Amygdala (tissue), 56 donors: Measurements from ENCODE around the gene MARVELD3.

Experiments used
- DNase-seq, 56 donors: peaks; one replicate each; lab custom pipeline; 2025; lab: John Stamatoyannopoulos, UW

The MARVELD3 gene

GRCh38 chr16:71618429-71618828 is 7.6 kb upstream of the MARVELD3 start:
- no peak for DNase-seq

GRCh38 chr16:71622088-71622487 is 3.9 kb upstream of the MARVELD3 start:
- no peak for DNase-seq

- DNase-seq: no peak
Measured at GRCh38 chr16:71623597-71623996, 2.4 kb upstream of the MARVELD3 start.

DNA sequence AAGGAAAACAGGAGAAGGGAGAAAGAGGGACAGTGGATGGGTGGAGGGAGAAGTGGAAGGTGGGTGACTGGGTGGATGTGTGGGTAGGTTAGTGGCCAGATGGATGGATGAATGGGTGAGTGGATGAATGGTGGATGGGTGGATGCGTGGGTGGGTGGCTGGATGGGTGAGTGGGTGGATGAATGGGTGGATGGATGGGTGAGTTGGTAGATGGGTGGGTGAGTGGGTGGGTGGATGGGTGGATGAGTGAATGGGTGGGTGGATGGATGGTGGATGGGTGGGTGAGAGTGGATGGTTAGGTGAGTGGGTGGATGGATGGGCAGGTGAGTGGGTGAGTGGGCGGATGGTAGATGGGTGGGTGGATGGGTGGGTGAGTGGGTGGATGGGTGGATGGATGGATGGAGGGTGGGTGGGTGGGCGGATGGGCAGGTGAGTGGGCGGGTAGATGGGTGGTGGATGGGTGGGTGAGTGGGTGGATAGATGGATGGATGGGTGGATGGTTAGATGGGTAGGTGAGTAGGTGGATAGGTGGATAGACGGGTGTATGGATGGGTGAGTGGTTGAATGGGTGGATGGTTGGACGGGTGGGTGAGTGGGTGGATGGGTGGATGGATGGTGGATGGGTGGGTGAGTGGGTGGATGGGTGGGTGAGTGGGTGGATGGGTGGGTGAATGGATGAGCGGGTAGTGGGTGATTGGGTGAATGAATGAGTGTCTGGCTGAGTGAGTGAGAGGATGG is 702 bp upstream of the MARVELD3 start:
- peak in 1 of 56 donors; percentile 45 for DNase-seq

- no peak for DNase-seq
Measured at GRCh38 chr16:71626858-71627213, 852 bp downstream of the MARVELD3 start.

- DNase-seq: no peak
Measured at GRCh38 chr16:71627731-71628181, 1.8 kb downstream of the MARVELD3 start.

DNA sequence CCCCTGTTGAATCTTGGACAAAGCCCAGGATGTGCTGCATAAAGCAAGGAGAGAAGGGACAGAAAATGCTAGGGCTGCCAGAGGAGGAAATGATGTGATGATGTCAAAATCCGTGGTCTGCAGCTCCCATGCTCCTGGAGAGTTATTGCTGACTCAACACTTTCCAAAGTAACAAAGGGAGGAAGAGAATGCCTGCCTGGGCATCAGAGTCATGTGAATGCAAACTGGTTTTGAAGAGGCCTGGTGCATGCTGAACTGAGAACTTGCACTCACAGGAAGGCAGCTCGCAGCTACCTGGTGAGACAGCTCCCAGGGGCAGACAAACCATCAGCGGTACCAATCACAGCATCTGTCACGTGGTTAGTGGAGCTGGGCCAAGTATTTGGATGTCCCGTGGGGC is 2.8 kb downstream of the MARVELD3 start:
- DNase-seq: no peak

DNA sequence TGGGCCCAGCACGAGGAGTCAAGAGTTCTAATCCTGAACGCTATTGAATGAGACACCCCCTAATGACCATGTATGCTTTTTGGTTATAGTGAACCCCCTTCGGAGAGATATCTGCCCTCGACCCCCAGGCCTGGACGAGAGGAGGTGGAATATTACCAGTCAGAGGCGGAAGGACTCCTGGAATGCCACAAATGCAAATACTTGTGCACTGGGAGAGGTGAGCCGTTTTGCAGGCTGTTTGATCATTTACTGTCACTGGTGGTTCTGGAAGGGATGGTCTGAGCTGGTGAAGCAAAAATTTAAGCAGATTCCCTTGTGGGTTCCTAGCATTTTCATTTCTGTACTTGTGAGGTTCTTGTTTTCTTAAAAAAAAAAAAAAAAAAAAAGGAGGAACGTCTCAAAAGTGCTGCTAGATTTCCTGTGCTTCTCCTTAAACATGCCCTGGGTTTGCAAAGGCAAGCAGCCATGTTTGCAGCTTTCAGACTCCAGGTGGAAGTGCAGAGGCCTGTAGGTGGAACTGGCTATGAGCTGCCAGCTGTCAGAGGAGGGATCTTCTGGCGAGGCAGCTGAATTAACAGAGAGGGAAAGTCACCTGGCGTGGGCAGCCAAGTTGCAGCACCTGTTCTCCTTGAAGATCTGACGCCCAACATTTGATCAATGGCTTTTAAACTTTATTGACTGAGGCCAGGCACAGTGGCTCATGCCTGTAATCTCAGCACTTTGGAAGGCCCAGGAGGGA is 3.5 kb downstream of the MARVELD3 start:
- no peak for DNase-seq

DNA sequence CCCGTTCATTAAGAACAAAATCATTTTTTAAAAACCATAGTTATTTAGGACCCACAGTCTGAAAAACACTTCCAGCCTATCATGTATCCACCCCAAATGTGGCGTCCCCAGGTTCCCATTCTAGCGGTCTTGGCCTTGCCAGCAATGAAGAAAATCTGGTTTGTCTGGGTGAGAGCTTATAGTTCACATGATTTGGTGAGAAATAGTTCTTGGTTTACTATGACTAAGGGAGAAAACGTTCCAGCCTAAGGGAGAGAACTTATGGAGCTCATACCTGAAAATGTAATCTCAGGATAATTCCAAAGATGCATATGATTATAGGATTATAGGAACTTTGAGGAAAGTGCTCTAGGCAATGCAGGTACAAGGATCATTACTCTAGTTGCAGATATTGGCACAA is 4.8 kb downstream of the MARVELD3 start:
- no peak for DNase-seq

DNA sequence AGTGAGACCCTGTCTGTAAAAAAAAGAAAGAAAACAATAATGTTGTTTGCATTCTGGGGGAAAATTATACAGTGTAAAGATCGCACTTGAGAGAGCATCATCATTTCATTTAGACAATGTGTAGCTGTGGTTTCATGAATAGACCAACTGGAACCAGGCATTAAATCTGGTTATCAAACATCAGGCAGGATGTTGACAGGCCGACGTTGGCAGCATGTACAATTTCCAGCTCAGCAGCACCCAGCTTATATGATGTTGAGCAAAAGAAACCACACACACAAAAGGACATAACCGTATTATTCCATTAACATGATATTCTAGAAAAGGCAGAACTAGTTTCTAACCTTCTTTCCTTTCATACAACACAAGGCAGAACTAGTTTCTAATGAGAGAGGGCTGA is 5.8 kb downstream of the MARVELD3 start:
- DNase-seq: no peak

DNA sequence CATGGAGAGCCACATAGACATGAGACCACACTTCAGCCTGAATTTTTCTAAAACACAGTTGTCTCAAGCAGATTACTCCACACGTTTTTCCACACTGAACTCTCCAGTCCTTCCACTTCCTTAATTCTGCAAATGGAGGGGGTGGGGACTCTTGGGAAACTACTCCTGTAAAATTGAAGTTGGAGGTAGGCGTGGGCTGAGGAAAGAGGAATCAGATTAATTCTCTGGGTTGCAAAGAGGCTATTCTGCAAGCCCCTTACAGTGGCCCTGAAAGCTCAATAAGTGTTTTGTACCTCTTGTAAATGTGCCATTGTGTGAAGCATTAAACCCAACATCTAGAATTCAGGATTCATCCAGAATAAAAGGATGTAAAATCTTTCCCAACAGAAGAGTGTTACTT is 9.6 kb downstream of the MARVELD3 start:
- DNase-seq: no peak

DNA sequence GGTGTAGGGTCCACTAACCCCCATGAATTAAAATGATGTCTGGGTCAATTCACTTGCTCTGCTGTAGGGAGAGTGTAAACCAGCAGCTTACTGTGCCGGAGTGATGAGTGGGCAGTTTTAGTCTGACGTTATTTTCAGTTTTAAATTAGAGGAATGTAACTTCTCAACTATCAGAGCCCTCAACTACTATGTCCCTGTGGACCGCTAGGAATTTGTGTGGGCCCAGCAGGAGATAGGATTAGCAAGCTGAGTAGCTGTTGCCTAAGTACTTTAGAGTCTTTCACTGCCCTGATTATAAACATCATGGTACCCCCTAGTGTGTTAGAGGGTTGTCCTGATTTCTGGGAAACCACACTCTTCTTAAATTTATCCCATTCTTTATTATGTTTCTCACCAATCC is 11.4 kb downstream of the MARVELD3 start:
- no peak for DNase-seq

- no peak for DNase-seq
Measured at GRCh38 chr16:71645450-71645849, 19.5 kb downstream of the MARVELD3 start.

- DNase-seq: no peak
Measured at GRCh38 chr16:71647391-71647790, 21.4 kb downstream of the MARVELD3 start.

GRCh38 chr16:71648162-71648561 is 22.2 kb downstream of the MARVELD3 start:
- no peak for DNase-seq

DNA sequence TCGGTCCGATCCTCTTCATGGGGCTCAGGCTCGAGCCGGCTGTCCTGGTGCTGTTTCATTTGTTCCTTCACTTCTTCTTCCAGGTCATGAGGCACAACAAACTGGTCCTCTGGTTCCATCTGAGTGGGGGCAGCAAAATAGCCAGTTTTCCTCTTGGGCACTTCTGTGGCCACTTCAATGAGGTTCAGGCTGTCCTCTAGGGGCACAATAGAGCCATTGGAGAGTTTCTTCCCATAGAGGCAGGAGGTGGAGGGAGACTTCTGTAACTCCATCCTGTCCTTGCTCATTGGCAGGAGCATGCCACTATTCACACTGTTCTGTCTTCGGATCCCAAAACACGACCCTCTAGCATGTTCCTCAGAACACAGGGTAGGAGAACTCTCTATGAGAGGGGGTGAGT is 22.9 kb downstream of the MARVELD3 start:
- DNase-seq: no peak

- DNase-seq: no peak
Measured at GRCh38 chr16:71649704-71650103, 23.7 kb downstream of the MARVELD3 start.

- DNase-seq: no peak
Measured at GRCh38 chr16:71658771-71659170, 32.8 kb downstream of the MARVELD3 start.

- DNase-seq: no peak
Measured at GRCh38 chr16:71659471-71659870, 33.5 kb downstream of the MARVELD3 start.

- DNase-seq: no peak
Measured at GRCh38 chr16:71666264-71666663, 40.3 kb downstream of the MARVELD3 start.

DNA sequence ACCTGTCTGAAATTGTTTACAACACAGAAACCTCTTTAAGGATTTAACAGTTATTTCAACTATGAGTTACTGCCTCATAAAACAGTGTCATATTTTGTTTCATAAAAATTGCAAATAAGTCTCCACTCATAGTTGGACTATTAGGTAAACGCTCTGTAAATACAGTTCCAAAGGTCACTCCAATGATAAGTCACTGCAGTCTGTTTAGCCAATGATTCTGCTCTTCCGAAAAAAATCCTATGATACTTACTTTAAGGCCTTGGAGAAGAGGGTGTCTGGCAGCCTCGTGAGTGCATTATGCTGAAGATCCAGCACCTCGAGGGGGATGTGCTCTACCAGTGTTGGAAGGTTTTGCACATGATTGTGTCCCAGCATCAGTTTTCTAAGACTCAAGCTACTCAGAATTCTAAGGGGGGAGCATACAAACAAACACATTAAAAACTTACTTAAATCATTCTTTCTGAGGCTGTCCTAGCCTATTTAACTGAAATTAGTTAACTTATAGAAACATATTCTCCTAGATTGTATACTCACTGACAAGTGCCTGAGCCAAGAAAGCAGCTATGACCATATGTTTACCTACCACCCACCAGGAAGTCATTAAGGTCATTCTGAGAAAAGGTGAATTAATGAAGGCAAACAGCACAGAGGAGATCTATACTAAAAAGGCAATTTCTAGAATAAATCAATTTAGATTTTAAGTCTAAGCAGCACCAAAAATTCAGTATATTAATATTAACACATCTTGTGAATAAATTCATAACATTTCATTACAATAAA is 41.1 kb downstream of the MARVELD3 start:
- no peak for DNase-seq
